ENCODE results near the gene PAK1.
"Not testable (repeated sequence)": the region's sequence is repeated elsewhere in the genome, so short reads cannot be mapped to it uniquely, and the experiment has no call there.

Gene PAK1

DNA sequence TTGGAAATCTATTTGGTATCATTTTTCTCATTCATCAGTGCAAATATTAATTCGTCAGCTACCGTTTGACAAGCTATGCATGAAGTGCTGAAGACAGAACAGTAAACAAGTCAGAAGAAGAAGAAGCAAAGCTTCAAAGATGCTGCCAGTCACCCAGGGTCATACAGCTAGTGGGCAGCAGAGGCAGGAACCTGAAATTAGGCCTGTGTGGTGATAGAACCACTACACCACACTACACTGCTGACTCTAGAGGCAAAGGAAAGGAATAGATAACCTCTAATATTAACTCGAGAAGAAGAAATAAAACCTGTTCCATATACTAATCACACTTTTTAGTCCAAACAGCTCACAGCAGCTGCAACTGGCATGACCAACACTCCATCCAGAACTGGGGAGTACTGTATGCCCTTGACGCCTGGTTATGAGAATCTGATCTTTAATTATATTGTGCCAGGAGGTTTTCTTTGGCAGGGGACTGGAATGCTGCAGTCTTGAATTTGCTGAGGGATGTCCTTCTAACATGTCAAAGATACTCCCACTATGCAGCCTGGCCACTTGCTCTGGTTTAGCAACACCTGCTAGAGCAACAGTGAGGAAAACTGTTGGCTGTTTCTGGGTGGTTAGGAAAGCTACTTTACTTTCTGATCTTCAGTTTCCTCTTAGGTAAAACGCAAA lies 73.0 kb downstream of the PAK1 start:
- DNase-seq, result no peak

DNA sequence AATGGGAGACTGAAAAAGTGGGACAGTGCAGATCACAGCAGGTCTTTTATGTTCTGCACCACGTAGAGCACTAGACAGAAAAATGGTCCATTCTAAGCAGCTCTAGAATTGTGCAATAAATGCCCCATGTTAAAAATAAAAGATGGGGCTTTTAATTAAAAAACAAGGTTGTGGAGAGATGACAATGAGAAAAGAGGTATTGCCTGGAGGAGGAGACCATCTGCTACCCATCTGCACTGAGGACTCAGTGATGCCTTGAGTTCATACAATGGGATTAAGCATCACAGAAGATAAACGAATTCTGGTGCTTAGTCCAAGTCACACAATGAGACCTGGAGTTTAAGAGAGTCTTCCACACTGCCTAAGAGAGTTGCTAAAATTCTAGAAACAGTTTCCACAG lies 73.6 kb downstream of the PAK1 start:
- DNase-seq, result no peak

DNA sequence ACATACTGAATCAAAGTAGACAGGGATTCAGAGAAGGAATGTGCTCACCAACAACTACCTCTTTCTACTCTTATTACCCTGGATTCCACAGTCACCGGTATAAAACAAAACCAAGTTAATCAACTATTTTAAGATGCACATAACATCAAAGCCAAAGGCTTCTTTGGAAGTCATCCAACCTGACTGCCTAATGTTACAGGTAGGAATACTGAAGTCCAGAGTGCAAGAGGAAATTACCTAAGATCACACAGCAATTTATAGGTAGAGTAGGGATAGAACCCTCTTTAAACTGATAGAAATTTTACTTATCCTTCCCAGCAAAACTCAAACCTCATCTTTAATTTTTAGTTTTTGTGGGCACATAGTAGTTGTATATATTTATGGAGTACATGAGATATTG lies 76.3 kb downstream of the PAK1 start:
- DNase-seq, result no peak

DNA sequence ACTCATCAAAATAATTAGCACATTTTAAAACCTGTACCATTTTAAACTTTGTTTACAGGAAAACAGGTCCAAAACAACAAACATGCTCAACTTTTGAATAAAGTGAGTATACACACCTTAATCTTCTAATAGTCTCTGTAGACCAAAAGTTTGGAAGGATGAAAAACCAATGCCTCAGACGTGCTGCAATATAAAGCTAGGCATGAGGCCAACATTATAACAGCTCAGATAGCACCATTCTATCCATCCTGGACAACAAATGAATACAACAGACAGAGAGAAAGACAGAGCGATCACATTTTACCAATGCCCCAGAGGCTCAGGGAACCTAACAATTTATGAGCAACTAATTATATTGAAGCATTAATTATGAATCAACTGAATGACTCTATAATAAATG lies 77.0 kb downstream of the PAK1 start:
- DNase-seq, result no peak

DNA sequence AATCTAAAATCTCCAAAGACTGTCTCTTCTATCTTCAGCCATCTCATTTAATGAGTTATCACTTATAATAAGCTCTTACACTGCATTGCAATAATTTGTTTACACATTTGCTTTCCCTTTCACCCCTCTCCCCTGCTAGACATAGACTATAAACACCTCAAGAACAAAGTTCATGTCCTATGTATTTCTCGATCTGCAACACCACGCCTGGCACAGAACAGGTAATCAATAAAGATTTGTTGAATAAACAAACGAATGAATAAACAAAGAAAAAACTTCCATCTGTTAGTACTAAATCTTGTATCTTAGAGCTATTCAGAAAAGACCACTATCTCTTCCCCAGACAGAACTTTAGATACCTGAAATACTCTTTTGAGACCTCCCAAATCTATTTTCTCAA lies 77.6 kb downstream of the PAK1 start:
- no peak for DNase-seq

DNA sequence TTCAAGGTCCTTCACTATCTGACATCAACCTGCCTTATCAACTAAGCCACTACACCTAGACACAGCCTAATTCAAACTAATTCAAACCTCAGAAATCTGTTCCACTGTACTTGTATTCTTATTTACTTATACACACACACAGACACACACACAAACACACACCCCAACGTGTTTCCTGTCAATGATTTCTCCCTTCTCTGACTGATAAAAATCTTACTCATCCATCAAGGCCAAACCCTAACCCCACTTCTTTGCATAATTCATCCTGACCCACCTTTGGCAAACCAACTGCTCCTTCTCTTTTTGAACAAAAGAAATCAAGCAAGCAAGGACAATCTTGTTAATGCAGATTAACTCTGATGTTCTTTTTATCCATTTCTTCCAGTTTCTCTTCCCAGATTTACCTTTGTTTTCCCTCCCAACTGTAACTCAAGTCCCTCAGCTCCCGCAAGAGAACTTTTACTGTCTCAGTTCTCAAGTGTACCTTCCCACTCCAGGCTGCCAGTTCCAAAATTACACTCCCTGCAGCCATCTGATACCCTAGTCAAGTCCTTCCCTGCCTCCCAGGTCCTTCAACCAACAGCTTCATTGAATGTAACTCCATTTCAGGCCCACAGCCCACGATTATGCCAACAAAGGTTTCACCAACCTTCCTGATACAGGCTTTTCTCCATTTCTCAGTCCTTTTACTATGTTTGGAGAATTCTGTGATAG lies 78.3 kb downstream of the PAK1 start:
- no peak for DNase-seq

DNA sequence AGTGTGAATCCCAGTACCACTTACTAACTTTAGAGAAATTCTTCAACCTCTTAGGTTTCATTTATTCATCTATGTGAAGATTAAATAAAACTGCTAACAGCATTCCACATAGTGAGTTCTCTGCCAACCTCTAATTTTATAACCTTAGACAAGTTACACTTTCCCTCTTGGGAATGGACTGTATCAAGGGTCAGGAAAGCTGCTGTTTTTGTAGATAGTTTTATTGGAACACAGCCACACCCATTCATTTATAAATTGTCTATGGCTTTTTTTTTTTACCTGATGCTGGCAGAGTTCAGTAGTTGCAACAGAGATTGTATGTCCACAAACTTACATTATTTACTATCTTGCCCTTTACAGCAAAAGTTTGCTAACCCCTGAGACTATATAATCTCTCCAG lies 81.1 kb downstream of the PAK1 start:
- DNase-seq, result no peak

DNA sequence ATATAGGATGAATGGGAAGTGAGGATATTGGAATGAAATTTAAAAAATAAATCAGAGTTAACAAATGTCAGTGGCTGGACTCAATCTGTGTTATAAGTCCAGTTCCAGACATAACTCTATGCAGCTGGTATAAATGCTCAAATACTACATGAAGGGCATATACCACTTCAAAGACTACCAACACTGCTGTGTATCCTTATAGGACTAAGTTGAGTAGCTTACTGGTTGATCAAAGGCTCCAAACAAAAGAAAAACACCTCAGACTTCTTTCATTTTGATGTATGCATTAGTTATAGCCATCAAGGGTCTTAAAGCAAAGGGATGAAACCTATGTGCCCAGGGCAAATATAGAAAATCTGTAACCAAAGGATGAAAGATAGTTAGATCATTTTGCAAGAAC lies 86.2 kb downstream of the PAK1 start:
- no peak for DNase-seq

DNA sequence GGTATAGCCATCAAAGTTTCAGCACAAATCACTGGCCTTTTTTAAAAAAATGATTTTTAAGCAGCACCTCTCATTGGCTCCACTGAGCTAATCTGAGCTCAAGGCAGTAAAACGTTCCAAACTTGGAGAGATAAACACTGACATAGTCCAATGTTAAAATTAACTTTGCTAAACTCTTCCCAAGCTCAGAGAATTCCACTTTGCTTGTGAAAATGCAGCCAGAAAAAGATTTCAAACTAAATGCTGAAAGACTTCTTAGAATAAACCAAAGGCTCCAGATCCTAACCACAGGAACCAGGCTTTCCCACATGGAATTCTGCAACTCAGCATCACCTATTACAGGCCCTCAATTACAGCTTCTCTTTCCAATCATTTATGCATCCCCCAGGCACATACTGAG lies 87.7 kb downstream of the PAK1 start:
- no peak for DNase-seq

DNA sequence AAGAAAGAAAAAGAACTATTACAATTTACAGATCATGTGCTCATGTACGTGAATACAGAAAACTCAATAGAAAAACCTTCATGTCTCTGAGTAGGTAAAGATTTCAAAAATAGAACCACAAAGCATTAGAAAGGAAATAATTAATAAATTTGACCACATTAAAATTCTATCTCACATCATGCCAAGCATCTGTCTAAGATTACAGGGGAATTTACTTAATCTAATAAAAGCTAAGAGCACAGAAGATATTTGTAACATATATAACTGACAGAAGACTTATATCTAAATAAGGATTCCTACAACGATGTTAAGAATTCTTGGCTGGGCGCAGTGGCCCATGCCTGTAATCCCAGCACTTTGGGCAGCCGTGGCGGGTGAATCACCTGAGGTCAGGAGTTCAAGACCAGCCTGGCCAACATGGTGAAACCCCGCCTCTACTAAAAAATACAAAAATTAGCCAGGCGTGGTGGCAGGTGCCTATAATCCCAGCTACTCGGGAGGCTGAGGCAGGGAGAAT lies 88.6 kb downstream of the PAK1 start:
- DNase-seq, result not testable (repeated sequence)

DNA sequence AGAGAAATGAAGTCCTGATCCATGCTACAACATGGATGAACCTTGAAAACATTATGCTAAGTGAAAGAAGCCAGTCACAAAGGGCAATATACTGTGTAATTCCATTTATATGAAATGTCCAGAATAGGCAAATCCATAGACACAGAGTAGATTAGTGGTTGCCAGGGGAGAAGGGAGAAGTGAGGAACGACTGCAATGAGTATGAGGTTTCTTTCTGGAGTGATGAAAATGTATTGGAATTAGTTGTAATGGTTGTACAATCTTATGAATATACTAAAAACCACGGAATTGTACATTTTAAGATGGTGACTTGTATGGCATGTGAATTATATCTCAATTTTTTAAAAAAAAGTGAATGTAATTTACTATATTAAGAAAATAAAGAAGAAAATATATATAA lies 89.3 kb downstream of the PAK1 start:
- no peak for DNase-seq

DNA sequence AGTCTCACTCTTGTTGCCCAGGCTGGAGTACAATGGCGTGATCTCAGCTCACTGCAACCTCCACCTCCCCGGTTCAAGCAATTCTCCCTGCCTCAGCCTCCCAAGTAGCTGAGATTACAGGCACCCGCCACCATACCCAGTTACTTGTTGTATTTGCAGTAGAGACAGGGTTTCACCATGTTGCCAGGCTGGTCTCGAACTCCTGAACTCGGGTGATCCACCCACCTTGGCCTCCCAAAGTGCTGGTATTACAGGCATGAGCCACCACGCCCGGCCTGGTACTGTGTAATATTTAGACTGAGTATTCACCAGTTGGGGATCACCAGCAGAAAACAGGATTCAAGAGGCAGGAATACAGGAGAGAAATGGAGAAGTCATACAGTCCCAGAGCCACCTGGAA lies 90.5 kb downstream of the PAK1 start:
- not testable (repeated sequence) for DNase-seq

DNA sequence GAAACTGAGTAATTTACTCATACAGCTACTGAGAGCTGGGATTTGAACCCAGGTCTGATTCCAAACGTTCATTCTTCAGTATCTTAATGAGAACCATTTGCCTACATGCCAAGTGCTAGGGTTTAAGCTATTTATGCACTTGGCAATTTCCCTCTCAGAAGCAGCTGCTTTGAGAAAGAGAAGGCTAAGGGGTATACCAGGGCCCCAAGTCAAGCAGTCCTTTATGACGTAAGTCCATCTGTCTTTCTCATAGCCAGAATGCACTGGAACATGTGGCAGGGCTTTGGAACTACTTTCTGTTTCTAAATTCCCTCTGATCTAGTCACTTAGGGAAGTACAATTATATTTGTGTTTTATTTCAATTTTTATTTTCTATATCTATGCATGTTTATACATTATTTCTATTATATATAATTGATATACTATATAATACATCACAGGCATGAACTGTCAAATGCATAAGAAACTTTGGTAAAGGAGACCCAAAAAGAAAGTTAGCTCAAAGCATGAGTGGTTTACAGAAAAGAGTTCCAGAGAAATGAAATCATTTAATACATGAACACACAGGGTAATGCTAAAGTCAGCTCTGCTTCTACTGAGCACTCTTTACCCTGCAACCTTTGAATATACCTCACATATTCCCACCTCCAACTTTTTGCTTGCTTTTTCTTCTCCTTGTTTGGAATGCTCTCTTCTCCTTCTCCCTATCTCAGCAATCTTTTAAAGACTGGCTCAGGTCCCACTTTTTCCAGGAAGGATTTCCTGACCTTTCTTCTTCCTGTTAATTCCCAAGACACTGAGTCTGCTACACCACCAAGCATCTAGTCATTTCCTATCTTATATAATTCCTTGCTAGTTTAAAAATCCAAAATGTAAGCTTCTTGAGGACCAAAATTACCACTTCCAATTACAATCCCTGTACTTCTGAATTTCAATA lies 91.9 kb downstream of the PAK1 start:
- no peak for DNase-seq

DNA sequence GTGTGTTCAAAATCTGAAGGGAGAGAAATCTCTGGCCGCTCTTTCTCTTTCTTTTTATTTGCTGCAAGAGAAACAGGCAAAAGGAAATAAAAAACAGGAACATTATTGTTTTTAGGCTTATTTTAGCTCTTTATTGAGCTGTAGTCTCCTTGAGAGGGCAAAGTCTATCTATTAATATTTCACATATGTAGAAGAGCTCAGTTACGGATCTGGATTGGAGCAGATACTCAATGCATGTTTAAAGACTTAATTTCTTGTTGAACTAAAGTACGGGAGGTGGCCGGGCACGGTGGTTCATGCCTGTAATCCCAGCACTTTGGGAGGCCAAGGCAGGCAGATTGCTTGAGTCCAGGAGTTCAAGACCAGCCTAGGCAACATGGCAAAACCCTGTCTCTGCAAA lies 94.0 kb downstream of the PAK1 start:
- no peak for DNase-seq

DNA sequence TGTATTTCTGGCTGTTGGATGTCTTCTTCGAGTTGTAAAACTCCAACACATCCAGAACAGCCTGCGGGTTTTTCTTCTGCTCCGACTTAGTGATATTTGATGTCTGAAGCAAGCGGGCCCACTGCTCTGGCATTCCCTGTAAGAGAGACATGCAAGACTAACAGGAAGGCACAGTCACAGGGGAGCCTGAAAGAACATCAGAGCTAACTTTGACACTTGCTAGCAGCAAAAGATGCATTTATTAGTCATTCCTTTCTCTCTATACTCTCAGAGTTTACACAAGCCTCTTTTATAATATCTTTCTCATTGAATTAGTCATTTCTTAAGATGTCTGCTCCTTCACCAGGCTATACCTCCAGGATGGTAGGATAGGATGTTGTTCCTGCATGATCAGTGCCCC lies 94.6 kb downstream of the PAK1 start:
- no peak for DNase-seq

DNA sequence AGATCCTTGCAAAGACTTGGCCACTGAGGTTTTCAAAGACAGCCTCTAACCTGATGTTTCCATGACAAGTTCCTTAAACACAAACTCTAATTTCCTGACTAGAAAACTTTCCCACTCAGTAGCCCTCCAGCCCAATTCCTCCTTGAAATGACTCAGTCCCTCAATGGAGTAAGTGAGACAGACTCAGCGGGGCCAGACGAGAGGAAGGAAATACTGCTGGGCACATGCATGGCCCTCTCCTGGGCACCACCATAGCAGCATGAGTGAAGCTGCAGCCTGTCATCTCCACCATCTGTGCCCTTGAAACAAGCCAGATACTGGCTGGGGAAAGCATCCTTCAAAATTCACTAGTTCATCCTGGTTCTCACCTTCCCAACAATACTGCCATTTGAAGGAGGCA lies 96.2 kb downstream of the PAK1 start:
- no peak for DNase-seq

DNA sequence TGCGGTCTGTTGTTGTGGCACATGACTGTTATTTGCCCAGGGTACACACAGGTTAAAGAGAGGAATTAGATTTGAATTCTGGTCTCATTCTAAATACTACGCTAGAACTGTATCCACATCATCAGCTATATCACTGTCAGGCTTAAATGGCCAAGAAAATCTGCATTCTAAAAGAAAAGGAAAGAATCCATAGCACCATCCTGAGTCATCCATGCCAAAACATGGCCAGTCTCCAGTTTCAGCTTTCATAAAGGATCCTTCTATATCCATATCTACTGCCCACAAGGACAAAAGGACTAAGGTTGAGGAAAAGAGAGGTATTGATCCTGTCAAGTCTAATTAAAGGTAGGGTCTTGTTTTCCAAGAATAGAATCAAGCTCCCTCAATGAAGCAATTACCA lies 98.8 kb downstream of the PAK1 start:
- no peak for DNase-seq

DNA sequence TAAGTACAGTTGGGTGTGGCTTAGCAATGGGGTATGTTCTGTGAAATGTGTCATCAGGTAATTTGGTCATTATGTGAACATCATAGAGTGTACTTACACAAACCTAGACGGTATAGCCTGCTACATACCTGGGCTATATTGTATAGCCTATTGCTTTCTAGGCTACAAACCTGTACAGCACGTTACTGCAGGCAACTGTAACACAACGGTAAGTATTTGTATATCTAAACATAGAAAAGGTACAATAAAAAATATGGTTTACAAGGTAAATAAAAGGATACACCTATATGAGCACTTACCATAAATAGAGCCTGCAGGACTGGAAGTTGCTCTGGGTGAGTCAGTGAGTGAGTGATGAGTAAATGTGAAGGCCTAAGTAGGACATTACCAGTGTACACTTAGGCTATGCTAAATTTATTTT lies 99.3 kb downstream of the PAK1 start:
- DNase-seq, result no peak

DNA sequence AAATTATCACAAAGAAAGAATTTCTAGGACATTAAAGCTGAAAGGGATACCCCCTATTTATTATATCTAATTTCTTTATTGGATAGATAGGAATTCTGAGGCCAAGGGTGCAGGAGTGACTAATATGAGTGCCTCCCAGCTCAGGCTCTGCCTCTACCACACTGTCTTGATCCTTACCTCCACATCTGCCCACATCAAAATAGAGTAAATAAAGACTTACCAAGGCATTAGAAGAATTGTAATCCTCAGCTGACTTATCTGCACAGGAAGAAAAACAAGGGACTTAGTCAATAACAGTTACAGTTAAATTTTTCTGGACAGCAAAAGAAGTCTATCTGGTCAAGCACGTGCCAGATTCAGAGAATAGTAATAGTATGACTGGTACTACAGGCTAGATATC lies 99.8 kb downstream of the PAK1 start:
- no peak for DNase-seq

DNA sequence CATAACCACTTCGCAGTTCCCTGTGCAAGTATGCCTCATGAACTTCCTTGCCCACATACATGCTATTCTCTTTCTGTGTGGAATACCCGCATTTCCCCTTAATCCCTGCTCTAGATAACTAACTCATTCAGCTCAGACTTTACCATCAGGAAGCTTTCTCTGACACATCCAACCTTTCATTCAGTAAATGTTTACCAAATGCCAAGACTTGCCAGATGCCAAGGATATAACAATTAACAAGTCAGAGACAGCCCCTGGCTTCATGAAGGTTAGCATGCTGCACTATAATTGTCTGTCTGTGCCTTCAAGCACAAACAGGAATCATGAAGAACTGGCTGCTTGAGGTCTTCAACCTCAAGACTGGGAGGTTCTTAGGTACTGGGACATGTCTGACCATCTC lies 101.2 kb downstream of the PAK1 start:
- DNase-seq, result no peak

DNA sequence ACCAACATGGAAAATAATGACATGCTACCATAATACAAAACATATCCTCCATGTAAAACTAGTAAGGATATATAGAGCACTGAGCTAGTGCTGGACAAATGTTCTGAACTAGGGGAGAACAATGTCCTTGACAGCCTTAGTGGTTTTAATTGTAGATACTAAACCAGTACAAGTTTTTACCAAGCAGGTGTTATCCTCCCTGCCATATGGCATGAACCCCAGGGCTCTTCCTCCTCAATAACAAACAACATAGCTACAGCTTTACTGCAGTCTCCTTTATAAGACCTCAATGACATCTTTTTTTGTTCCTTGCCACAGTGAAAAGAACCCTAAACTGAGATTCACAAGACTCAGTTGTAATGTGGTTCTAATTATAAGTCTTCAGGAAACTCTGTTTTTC lies 102.2 kb downstream of the PAK1 start:
- no peak for DNase-seq

DNA sequence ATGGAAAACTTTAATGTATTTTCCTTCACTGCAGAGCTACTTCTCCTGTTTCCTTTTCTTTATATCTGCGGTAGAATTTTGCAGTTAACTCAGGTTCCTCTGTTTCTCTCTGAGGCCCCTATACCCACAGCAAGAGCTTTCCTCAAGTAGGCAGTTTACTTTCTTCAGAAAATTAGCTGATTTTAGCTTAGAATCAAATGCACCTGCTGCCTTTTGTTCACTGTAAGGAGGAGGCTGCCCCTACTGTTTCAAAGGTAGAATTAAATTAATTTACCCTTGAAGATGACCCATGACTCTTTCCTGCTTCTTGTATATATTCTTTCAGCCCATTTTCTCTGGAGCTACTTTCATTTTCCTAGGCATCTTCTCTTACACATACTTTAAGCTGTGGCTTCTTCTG lies 103.7 kb downstream of the PAK1 start:
- no peak for DNase-seq

DNA sequence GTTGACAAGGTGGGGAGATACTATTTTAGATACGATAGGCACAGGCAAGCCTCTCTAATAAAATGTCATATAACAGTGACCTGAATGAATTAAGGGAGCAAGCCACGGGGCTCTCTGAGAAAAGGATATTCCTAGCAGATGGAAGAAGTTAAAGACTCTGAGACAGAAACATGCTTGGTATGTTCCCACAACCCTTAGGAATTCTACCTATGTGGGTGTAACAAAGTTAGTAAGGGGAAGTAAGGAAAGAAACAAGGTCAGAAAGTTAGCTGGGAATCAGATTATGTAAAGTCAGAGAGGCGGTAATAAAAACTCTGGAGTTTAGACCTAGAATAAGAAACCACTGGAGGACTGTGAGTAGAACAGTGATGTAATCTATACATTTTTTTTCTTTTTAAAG lies 112.7 kb downstream of the PAK1 start:
- no peak for DNase-seq

DNA sequence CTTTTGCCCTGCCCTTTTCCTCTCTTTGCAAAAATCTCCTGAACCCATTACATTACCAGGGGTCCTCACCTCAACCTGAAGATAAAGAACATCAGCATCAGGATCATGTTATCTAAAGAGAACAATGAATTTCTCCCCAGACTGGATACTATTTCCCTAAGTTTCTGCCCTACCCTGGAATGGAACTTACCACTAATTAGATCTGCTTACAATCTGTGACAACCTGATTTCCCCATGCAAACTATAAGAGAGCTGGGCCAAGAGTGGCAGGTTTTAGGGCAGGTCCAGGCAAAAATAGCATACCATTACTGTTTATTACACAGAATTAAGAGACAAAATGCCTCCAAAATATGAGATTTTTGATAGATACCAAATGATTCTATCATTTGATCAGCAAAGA lies 114.4 kb downstream of the PAK1 start:
- DNase-seq, result no peak

Measured in GF-D8 (cell line).